ENCODE data around the gene VWA2.
A peak's percentile ranks its signal among the peaks of the same experiment; 100 is the strongest.

The VWA2 gene

GRCh38 chr10:114297136-114297705, 58.2 kb downstream of the VWA2 start:
- DNase-seq (ENCODE audit: low read depth in 3 of 3): no peak

DNA sequence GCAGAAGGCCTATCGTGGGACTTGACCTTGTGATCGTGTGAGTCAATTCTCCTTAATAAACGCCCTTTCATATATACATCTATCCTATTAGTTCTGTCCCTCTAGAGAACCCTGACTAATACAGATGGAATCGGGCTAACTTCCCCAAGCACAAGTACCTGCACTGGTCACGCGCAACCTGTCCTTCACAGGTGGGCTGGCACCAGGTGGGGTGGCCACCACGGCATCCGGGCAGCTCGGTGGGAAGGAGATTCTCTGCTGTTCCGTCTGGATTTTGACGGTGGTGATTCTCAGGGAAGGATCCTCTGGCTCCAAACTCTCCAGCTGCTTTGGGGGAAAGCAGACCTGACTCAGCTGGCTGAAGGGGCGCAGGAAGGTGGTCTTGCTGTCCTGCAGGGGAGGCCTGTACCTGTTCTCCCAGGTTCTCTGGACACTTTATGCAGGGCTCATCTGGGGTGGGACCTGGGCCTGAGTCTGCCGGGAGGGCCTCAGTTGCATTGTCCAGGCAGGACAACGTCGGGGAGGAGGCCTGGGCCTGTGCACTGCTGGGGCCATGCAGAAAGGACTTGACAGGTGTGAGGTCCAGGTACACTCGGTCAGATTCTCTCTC, 61.1 kb downstream of the VWA2 start:
- no peak for DNase-seq (ENCODE audit: low read depth in 3 of 3)

GRCh38 chr10:114301177-114301576, 62.1 kb downstream of the VWA2 start:
- no peak for DNase-seq (ENCODE audit: low read depth in 3 of 3)

GRCh38 chr10:114301951-114302710, 63.1 kb downstream of the VWA2 start:
- DNase-seq (ENCODE audit: low read depth in 3 of 3): no peak

DNA sequence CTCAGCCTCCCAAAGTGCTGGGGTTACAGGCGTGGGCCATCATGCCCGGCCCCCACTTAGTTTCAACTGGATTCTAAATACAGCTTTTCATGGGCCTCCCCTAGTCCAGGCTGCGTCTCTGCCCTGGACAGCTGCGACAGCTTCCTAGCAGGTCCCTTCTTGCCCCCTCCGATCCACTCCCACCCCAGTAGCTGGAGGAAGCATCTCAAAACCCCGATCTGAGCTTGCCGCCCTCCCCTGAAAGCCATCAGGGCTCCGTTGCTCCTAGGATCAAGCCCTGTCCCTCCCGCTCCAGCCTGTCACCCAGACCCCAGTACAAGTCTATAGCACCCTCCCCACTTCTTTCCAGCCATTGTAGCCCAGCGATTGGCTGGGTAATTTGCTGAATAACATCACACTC, 64.5 kb downstream of the VWA2 start:
- no peak for DNase-seq (ENCODE audit: low read depth in 3 of 3)

DNA sequence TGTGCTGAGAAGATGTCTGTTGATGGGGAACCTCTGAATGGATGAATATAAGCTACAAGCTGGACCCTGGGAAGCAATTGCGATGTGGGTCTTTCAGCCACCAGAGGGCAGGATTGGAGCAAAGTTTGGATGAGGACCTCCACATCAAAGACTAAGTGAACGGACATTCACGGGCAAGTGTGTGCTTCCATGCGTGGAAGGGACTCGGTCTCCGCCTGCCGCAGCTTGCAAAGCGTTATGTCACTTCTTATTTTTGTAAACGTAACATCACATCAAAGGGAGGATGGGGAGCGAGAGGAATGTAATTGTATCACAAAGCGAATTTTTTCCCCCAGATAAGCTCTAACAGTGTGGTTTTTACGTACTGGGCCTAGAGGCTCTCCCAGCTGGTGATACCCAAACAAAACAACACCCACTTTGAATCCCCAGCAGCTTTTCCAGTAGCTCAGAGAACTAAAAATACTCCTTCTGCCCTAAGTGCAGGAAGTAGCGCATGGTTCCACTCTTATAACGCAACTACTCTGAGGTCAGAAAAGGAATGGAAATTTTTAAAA, 65.0 kb downstream of the VWA2 start:
- peak; percentile 52 to 70 (median 59) for DNase-seq (ENCODE audit: low read depth in 3 of 3)

DNA sequence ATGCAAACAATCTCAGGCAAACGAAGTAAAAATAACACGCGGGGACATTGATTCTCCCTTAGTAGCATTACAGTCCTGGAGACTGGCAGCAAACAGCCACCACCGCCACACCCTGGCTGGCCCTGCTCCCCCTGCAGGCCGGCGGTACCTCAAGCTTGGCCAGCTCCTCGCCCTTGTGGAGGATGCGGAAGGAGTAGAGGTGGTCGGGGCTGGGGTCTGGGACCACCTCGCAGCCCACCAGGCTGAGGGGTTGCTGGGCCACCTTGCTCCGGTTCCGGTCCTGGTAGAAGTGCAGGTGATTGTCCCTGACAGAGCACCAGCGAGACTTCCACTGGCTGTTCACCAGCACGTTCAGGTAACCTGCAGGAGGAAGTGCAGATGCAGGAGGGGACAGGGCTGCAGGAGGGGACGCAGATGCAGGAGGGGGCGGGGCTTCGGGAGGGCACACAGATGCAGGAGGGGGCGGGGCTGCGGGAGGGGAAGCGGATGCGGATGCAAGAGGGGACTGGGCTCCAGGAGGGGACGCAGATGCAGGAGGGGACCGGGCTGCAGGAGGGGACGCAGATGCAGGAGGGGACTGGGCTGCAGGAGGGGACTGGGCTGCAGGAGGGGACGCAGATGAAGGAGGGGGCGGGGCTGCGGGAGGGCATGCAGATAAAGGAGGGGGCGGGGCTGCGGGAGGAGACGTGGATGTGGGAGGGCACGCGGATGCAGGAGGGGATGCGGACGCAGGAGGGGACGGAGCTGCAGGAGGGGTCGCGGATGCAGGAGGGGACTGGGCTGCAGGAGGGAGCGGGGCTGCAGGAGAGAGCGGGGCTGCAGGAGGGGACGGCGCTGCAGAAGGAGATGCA, 65.7 kb downstream of the VWA2 start:
- peak; percentile 17 to 64 (median 21) for DNase-seq (ENCODE audit: low read depth in 3 of 3)

GRCh38 chr10:114305521-114305925, 66.5 kb downstream of the VWA2 start:
- DNase-seq (ENCODE audit: low read depth in 3 of 3): no peak

GRCh38 chr10:114306116-114306973, 67.3 kb downstream of the VWA2 start:
- DNase-seq (ENCODE audit: low read depth in 3 of 3): no peak

- DNase-seq (ENCODE audit: low read depth in 3 of 3): no peak
Observed at GRCh38 chr10:114307731-114308130, 68.7 kb downstream of the VWA2 start.

DNA sequence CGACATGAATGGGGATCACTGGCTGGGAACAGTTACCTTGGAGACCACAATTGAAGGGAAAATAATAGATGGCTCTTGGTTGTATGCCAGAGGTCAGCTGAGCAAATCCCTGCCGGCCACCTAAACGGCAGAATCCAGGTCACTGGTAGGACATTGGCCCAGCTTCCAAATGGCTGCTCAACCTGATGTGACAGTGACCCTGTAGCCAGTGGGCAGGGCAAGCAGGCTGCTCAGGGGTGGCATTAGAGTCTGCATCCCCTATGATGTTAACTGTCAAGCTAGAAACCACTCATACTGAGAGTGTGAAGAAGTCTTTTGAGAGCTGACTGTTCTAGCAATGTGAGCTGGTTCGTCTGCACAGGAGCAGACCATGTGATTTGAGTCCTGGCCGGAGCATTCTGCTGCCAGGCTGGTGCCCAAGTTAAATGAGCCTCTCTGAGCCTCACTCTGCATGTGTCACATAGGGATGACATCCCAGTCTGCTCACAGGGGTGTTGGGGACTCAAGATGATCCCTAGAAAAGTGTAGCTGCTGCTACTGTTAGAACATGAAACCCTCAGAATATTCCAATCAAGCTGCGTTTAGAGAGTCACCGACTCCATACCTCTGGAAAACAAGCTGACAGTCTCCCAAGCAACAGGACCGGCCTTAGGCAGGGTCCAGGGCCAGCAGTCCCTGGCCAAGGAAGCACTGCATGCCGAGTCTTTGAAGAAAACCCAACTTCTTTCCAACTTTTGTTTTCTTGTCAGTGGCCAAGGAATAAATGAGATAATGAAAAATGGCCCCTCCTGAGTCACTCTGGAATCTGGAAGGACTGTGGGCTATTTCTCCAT, 69.7 kb downstream of the VWA2 start:
- no peak for DNase-seq (ENCODE audit: low read depth in 3 of 3)

DNA sequence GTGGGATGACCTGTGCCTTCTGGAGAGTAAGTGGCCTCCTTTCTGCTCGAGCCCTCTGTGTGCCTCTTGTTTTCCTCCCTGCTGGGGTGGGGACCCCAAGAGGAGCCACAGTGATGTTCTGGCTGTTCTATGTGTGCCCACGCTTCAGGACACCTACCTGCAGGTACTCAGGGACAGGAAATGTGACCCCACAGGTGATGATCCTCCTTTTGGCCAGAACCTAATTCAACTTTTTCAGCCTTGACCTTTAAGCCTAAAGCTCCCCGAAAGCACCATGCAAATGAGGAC, 70.3 kb downstream of the VWA2 start:
- no peak for DNase-seq (ENCODE audit: low read depth in 3 of 3)

GRCh38 chr10:114310346-114310745, 71.3 kb downstream of the VWA2 start:
- DNase-seq (ENCODE audit: low read depth in 3 of 3): no peak

GRCh38 chr10:114311023-114311422, 72.0 kb downstream of the VWA2 start:
- DNase-seq (ENCODE audit: low read depth in 3 of 3): no peak

GRCh38 chr10:114311496-114312209, 72.6 kb downstream of the VWA2 start:
- DNase-seq (ENCODE audit: low read depth in 3 of 3): no peak

DNA sequence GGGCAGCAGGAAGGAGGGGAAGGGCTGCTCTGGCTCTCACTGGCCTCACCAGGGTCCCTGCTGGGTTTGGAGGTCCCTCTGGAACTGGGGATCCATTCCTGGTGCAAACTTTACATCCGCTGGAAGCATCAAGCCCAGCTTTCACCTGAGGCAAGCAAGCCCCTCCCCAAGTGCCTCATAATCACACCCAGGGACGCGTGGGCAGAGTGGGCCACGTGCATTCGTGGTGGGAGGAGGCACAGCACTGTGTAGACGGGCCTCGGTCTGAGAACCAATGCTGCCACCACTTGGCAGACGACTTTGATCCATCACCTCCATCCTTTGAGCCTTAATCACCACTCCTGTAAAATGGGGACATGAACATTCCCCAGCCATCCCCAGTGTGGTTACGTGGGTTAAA, 74.1 kb downstream of the VWA2 start:
- no peak for DNase-seq (ENCODE audit: low read depth in 3 of 3)

DNA sequence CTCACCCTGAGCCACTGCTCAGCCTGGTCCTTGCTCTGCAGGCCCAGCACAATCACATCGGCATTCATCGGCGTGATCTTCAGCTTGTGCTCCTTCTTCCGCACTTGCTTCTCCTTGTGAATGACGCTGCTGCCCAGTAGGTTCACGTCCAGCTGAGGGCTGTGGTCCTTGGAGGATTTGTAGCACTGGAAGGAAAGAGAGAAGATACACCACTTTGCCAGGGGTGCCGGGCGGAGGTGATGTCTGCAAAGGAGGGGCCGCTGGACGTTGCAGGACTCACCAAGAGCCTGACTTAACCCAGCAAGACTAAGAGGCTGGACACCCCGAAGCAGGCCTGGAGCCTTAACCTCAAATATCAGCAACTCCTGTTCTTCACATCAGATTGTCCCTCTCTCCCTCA, 74.8 kb downstream of the VWA2 start:
- no peak for DNase-seq (ENCODE audit: low read depth in 3 of 3)

DNA sequence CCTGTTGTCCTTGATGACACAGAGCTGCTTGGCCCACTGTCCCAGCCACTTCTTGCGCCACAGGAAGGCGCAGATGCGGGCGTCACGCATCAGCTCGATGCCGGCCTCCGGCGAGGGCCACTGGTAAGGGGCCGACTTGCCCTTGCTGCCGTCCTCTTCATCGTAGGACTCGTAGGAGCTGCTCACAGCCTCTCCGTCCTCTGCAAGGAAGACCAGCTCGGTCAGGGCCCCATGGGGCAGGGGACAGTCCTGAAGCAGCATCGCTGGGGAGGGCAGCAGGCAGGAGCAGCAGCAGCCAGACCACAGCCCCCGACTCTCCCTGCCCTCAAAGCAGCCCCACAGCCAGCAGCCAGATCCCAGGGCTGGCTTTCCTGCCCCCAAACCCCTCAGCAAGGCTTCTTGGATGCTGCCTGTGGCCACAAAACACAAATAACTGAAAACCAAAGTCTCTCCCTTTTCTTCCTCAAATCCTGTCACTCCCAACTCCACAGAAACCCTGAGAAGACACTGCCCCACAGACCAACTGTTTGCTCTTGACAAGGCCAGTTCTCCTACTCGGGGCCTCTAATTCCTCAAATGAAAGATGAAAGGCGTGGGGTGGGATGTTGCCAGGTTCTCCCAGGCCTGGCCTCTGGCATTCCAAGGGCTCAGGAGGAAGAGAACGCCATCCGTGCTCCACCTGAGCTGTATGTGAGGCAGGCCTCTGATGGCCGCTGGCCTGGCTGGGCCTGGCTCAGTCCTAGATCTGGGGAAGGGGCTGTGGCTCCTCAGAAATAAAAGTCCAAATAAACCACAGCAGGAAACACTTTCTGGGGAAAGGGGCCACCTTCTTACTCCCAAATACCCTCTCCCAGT, 76.7 kb downstream of the VWA2 start:
- DNase-seq (ENCODE audit: low read depth in 3 of 3): no peak

DNA sequence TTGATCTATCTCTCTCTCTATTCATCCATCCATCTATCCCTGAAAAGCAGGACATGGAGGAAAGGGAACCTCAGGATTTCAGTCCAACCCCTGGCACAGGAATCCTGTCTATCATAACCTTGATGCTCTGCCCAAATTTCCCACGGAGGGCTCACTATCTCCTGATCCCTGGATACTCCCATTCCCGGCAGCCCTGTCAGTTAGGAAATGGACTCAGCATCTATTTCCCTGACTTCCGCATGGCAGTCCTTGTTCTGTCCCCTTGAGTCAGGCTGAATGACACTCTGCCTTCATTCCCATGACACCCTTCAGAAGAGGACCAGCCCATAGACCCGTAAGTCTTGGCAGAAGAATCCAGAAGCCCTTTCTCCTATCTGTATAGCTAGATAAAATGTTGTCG, 77.7 kb downstream of the VWA2 start:
- DNase-seq (ENCODE audit: low read depth in 3 of 3): no peak
